CMK (cell line): Measurements from ENCODE around the gene ZNF500.
"Not testable (repeated sequence)": the region's sequence is repeated elsewhere in the genome, so short reads cannot be mapped to it uniquely, and the experiment has no call there.

Experiments
- DNase-seq: peaks from one replicate; pipeline ENCODE4 v3.0.0-alpha.2; 2010; ENCODE audit warnings: low read depth

ZNF500 gene

DNA sequence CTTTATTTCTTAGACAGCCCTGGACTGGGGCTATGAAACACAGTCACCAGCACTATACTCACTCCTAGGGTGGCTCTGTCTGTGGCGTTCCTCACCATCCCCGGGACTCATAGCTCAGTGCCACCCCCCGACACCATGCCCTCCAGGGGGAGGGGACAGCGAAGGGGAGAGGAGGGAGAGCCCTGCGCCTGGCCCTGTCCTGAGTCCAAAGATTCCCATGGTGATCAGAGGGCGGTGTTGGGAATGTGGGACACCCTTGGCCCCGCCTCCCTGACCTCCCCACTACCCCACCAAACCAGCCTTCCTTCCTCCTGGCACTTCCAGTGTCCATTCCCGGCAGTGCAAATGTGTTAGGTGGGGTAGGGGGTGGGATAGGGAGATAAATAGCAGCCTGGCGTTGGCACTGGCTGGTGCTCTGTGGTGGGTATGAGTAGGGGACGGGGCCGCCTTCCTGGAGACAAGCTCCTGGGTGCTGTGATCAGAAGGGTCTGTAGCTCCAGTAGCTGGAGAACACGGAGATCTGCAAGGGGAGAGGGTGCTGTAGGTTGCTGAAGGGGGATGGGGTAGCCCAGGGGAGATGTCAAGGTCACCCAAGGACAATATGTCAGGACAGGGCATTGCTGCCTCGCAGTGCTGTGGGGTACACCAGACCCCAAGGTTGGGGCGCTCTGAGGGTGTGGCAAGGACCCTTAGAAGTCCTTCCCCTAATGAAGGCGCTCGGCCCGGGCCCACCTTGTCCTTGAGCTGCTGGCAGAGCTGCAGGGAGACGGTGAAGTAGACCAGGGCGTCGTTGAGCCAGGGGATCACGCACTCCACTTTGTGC lies 30.2 kb upstream of the ZNF500 start:
- no peak for DNase-seq

DNA sequence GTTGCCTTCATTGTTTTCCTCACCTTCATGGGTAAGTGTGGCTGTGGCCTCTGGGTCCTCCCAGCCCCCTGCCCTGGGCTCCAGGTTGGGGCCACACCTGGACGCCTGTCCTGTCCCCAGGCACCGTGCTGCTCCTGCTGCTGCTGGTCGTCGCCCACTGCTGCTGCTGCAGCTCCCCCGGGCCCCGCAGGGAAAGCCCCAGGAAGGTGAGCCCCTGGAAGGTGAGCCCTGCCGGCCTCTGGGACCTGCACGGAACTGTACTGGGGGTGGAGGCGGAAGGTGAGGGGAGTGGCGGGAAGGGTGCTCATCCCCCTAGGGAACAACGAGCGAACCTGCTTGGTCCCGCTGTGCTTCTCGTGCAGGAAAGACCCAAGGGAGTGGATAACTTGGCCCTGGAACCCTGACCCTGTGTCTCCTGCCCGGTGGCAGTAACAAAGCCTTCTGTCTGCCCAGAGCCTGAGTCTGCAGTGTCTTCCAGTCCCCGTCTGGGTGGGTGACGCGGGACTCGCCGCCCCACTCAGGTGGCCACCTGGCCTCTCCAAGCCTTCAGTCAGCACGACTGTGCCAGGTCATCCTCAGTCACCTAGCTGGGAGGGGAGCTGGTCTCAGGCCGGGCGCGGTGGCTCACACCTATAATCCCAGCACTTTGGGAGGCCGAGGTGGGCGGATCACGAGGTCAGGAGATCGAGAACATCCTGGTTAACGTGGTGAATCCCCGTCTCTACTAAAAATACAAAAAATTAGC lies 29.0 kb upstream of the ZNF500 start:
- DNase-seq = no peak

DNA sequence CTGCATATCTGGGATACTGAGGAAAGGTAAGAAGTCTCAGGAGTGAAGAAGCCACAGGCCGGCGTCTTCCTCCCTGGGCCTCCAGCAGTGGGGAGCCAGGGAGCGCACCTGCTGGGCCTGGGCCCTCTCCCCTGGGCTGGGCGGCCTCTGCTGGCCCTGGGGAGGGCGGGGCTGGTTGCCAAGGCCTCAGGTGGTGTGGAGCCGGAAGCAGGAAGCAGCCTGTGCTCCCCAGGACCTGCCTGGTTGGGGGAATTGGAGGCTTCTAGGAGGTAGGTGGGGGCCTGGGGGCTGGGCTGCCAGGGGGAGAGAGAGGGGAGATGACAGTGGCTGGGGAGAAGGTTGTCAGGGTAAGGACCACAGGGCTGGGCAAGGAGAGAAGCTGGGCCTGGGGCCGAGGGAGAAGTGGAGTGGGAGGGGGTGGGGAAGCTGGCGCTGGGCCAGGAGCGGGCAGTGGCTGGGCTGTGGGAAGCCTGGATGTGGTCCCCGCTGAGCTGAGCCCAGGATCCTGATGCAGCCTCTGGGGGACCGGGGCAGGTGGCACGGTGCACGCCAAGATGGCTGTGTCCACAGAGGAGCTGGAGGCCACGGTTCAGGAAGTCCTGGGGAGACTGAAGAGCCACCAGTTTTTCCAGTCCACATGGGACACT lies 28.3 kb upstream of the ZNF500 start, which contains the start of gene SMIM22:
TSS of gene SMIM22 (plus strand) at position 189 of the 647 bp plus-strand sequence. CDS start at position 555, 366 bp downstream.
- no peak for DNase-seq

DNA sequence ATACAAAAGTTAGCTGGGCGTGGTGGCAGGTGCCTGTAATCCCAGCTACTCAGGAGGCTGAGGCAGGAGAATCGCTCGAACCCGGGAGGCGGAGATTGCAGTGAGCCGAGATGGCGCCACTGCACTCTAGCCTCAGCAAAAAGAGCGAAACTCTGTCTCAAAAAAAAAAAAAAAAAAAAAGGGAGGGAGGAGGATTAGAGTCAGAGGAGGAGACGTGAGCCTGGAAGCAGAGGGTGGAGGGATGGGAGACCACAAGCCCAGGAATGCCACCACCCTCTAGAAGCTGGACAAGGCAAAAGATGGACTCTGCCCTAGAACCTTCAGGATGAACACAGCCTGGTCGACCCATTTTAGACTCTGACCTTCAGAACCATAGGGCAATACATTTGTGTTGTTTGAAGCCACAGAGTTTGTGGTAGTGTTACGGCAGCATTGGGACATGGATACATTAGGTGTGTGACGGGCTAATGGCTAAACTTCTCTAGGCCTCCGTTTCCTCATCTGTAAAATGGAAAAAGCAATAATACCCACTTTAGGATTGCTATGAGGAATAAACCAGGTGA lies 26.1 kb upstream of the ZNF500 start:
- no peak for DNase-seq

DNA sequence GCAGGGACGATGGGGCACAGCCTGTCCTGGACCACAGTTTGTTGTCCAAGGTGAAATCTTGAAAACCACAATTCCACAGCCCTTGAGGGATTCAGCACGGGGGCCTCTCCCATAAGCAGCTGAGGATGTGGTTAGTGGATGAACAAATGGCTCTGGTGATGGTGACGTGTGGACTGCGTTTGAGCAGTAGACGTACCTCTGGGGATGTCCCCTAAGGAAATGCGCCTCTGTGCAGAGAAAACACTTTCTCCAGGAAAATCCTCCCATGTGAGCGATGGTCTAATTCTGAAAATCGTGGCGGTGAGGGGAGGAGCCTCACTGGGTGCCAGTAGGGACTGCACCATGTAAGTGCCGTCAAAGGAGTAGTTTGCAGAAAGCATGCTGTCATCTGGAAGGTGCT lies 23.9 kb upstream of the ZNF500 start:
- DNase-seq = no peak

DNA sequence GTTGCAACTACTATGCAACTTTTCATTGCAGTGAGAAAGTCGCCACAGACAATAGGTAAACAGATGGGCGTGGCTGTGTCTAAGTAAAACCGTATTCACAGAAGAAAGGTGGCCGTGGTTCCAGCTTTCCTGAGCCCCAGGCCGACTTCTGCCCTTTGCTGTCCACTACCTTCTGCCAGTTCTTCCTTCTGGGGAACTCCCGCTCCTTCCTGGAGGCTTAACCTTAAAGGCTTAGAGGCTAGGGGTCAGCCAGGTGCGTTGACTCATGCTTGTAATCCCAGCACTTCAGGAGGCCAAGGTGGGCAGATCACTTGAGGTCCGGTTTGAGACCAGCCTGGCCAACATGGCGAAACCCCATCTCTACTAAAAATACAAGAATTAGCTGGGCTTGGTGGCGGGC lies 23.3 kb upstream of the ZNF500 start:
- DNase-seq = no peak

DNA sequence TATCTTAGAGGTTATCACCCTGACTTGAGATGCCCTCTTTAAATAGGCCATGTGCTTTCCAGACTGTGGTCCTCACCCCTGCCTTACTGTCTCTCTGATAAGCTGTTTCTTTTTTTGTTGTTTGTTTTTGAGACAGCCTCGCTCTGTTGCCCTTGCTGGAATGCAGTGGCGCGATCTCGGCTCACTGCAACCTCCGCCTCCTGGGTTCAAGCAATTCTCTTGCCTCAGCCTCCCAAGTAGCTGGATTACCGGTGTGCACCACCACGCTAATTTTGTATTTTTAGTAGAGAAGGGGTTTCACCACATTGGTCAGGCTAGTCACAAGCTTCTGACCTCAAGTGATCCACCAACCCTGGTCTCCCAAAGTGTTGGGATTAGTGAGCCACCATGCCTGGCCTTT lies 21.9 kb upstream of the ZNF500 start:
- no peak for DNase-seq

DNA sequence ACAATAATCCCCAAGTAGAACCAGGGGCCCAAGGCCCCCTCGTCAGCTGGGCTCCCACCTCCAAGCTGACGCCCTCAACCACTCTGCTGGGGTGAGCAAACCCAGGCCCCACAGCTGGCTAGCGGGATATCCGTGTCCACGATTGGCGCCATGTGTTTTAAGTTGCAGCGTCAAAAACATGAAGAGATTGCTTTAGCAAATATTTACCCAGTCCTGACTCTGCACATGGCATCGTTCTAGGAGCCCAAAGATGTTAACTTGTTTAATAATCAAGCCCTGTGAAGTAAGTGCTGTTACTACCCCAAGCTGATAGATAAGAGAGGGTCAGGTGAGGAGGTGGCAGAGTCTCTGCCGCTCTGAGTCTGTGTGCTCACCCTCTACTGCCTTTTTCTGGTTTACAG lies 21.5 kb upstream of the ZNF500 start:
- no peak for DNase-seq

DNA sequence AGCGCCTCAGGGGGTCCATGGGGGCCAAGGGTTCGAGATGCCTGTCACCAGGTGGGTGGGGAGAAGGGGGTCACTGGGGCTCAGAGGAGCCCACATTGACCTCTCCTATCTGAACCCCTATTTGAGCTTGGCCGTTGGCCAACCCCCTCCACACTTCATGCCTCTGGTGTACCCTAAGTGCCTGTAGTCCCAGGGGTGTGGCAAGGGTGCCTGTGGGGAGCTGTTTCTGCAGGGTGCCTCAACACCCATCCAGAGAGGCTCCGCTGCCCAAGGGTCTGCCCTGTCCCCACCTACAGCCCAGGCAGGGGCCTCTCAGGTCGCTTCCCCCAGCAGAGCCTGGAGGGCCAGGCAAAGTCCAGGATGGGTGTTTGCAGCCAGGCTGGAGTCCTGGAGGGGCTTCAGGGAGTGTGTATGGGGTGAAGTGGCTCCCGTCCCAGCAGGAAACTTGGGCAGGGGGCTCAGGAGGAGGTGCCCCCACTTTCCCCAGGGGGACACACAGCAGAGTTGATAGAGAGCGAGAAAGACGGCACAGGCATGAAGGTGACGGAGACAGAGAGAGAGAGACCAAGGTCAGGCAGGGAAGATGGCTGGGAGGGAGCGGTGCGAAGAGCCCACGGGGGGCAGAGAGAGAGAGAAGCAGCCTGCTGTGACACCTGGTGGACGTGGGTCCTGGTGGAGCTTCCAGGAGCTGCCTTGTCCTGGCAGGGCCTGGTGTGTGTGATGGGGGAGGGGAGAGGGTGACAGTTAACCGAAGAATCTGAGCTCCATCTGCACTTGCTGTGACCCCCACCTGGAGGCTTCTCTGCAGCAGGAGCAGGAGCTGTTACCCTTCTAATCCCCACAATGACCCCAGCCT lies 20.9 kb upstream of the ZNF500 start, which contains the start of gene SEPTIN12:
TSS of gene SEPTIN12 (minus strand) at position 719 of the 856 bp plus-strand sequence. CDS start at position 19, 700 bp downstream.
- DNase-seq = no peak

DNA sequence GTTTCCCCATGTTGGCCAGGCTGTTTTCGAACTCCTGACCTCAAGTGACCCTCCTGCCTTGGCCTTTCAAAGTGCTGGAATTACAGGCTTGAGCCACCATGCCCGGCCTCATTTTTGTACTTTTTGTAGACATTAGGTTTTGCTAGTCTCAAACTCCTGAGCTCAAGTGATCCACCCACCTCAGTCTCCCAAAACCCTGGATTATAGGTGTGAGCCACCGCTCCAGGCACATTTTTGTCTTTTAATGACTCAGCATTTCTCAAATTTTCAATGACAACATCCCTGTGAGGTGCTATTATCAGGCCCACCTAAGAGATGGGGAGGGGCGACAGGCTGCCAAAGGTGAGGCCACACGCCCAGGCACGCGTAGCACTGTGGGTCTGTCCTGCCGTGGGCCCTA lies 20.1 kb upstream of the ZNF500 start:
- no peak for DNase-seq

DNA sequence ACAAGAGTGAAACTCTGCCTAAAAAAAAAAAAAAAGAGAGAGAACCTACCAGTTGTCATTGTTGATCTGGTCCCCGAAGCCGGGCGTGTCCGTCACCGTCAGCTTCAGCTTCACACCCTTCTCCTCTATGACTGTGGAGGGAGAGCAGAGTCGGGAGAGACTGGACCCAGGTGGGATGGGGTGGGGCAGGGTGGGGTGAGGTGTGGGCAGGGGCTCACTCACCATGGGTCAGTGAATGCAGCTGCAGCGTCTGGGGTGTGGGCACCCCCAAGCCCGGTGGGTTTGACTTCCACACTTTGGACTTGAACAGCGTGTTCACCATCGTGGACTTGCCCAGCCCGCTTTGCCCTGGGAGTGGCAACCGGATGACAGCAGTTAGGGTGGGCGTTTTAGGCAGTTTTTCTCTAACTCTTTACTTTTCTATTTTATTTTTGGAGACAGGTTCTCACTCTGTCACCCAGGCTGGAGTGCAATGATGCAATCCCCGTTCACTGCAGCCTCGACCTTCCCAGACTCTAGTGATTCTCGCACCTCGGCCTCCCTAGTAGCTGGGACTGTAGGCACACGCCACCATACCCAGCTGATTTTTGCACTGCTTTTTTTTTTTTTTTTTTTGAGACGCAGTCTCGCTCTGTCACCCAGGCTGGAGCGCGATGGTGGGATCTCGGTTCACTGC lies 18.9 kb upstream of the ZNF500 start:
- DNase-seq = no peak

DNA sequence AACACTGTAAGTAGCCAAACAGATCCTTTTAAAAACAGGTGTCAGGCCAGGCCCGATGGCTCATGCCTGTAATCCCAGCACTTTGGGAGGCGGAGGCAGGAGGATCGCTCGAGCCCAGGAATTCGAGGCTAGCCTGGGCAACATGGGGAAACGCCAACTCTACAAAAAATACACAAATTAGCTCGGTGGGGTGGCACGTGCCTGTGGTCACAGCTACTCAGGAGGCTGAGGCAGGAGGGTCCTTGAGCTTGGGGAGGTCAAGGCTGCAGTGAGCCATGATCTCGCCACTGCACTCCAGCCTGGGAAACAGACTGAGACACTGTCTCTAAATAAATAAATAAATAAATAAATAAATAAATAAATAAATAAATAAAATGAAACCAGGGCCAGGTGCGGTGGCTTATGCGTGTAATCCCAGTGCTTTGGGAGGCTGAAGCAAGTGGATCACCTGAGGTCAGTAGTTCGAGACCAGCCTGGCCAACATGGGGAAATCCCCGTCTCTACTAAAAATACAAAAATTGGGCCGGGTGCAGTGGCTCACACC lies 17.6 kb upstream of the ZNF500 start:
- DNase-seq = not testable (repeated sequence)

DNA sequence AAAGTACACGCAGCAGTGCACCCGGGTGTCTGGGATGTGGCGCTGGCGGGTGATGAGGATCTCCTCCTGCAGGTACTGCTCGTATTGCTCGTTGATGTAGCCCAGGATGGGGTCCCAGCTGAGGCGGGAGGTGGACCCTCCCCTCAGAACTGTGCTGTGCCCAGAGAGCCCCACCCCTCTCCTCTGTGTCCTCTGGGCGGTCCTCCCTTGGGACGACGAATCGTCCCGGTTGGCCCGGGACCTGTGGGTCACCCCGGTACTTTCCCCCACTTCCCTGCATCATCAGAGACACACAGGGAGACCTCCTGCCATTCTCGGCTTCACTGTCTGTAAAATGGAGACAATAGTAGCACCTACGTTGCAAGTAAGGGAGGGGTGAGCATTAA lies 17.0 kb upstream of the ZNF500 start:
- DNase-seq = no peak

DNA sequence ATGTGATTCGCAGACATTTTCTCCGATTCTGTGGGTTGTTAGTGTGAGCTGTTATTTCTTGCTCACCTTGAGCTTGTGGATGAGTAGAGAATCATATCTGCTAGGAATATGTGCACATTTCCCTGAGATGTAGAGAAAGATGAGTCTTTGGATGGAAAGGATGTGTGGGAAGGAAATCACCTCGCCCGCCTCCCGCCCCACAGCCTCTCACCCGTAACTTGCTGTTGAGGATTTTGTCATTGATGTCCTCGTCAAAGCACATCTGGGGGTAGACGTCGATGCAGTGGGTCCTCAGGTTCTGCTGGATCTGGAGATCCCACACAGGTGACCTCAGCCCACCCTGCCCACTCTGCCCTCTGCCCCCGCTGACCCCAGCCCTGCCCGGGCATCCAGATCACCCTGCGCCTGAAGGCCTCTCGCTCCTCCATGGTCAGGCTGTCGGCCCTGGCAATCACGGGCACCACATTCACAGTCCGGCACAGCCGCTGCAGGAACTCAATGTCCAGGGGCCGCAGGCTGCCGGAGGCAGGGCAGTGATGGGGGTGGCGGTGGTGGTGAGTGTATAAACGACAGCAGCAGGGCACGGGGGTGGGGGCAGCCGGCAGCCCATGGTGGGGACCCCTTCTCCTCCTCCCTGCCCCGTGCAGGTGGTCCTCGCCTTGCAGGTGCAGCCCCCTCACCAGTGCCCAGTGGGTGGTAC lies 16.4 kb upstream of the ZNF500 start:
- no peak for DNase-seq

DNA sequence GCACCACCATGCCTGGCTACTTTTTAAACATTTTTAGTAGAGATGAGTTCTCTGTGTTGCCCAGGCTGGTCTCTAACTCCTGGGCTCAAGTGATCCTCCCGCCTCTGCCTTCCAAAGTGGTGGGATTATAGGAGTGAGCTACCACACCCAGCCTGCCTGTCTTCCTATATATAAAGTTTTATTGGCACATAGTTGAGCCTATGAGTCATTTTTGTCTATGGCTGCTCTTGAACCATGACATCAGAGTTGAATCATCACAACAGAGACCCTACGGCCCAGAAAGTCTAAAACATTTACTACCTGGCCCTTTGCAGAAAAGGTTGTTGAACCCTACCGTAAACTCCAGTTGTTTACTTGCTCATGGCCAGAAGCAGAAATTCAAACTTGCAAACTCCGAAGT lies 13.3 kb upstream of the ZNF500 start:
- no peak for DNase-seq

DNA sequence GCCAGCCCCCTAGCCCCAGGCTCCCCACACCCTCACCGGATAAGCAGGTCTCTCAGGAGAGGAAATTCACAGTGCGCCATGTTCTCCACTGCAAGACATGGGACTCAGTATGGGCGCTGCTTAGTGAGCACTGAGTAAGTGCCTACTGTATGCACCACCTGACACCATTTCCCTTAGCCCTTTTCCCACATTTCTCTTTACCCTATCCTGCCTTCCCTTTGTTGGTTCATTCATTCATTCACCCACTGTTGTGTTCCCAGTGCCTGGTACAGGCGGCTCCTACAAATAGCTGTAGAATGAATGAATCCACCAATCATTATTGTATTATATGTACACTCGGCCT lies 11.1 kb upstream of the ZNF500 start:
- DNase-seq = no peak

DNA sequence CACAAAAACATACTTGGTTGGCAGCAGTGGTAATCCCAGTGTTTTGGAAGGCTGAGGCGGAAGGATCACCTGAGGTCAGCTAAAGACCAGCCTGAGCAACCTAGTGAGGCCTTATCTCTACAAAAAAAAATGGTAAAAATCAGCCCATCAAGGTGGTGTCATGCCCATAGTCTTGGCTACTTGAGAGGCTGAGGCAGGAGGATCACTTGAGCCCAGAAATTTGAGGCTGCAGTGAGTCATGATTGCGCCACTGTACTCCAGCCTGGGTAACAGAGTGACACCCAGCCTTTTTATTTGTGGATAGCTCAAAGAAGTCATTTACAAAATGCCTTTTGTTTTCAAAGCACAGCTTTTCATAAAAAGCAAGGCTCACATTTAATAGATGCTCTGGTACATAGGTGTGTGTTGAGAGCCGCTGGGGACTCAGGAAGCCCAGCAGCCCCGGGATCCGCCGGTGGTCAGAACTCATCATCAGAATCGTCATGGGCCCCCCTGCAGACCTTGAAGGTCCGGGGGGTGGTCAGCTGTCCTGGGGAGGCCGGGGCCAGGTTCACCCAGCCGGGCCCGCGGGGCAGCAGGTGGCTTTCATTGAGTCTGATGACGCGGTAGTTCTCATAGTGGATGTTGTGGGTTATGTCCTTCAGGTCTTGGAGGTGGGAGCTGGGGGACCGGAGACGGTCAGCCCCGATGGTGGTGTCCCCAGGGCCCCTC lies 10.5 kb upstream of the ZNF500 start:
- no peak for DNase-seq

DNA sequence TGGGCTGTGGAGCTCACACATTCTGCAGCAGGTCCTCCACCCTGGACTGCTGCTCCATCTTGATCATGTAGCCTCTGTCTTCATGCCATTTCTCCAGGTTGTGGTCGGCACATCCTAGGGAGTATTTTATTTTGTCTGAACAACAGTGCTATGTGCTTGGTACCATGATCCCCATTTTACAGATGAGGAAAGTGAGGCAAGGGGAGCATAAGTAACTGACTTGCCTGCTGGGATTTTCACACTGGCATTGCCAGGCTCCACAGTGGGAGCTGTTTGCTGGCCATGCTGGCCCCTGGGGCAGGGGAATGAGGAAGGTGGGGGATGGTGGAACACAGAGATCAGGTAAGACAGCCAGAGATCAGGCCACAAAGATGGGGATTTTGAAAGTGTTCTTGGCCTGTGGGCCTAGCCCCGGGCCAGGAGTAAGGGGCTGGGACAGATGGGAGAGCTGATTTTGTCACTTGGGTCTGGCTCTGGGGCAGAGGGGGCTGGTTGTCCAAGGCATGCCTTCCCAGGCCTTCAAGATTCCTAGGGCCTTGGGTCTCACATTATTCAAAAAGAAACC lies 9.3 kb upstream of the ZNF500 start:
- no peak for DNase-seq

DNA sequence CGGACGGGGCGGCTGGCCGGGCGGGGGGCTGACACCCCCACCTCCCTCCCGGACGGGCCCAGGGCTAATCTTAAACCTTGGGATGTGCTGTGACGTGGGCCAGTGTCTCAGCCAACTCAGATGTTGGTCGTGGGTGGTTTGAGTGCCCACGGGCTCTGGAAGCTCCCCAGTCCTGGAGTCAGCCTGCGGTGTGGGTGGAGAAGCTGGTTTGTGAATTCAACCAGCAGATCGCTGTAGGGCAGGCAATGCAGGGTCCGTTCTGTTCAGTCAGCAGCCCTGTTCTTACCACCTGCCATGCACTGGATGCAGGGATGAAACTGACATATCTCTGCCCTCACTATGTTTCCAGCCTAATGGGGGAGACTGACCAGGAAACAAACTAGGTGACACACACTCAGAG lies 8.0 kb upstream of the ZNF500 start:
- DNase-seq = no peak
